ENCODE measurements around the gene CACFD1. TPM values are rescaled to one million over a fixed set of nuclear protein-coding genes. Genes with fewer than 3 reads are reported as not detected.

The CACFD1 gene
- total and polyA plus RNA-seq, 2 experiments from 2014 or later, result 5.8 to 18.2 TPM

- Histone ChIP-seq H2AFZ (no peak overlapping the region), H3K4me1 (ENCODE audit: insufficient read depth) (peaks cover 15% of the 10 kb centered on the region), H3K79me2 (replicated peaks; ENCODE audit: insufficient read depth) (no peaks in the 10 kb centered on the region), H3K27me3 (ENCODE audit: insufficient read depth) (no peaks in the 10 kb centered on the region), H3F3A (replicated peaks; ENCODE audit: low read depth) (no peaks in the 10 kb centered on the region), H3K4me2 (no peak overlapping the region), H3K36me3 (ENCODE audit: insufficient read depth) (no peaks in the 10 kb centered on the region), H4K20me1 (replicated peaks; ENCODE audit: insufficient read depth) (no peaks in the 10 kb centered on the region), H3K4me3 (no peak overlapping the region), H3K27ac (ENCODE audit: low read depth) (no peak overlapping the region), H3K9me2 (ENCODE audit: insufficient read depth) (no peaks in the 10 kb centered on the region)
- DNase-seq (ENCODE audit: low spot score) (no peak), ATAC-seq (no peak)
- TF ChIP-seq ZNF114 (CRISPR knock-in tag; IDR thresholded peaks at IDR 0.05), result no peak
- TF ChIP-seq ZNF462 (CRISPR knock-in tag; IDR thresholded peaks at IDR 0.05), result no peak
- Mint-ChIP-seq H3K9me3 (peaks cover 19% of the 10 kb centered on the region), H3K36me3 (ENCODE audit: low read depth) (peaks cover 3% of the 10 kb centered on the region; the same call in 1 of the 3 replicates), H3K27ac (no peak overlapping the region), H3K27me3 (ENCODE audit: insufficient read depth, low read depth, poor library complexity) (peaks cover 5% of the 10 kb centered on the region), H3K4me3 (no peak overlapping the region), H3K4me1 (peaks cover 18% of the 10 kb centered on the region)
Observed at GRCh38 chr9:133506653-133507038, 46.9 kb downstream of the CACFD1 start.

- no peak overlapping the region for H3K4me2 ChIP-seq
- no peaks in the 10 kb centered on the region for H3K36me3 ChIP-seq (ENCODE audit: insufficient read depth)
- H3K27me3 ChIP-seq (ENCODE audit: insufficient read depth), result no peaks in the 10 kb centered on the region
- no peaks in the 10 kb centered on the region for H3K79me2 ChIP-seq (replicated peaks; ENCODE audit: insufficient read depth)
- H4K20me1 ChIP-seq (replicated peaks; ENCODE audit: insufficient read depth), result no peaks in the 10 kb centered on the region
- peaks cover 5% of the 10 kb centered on the region; the same call in 1 of the 2 replicates for H3F3A ChIP-seq (replicated peaks; ENCODE audit: low read depth)
- peaks cover 15% of the 10 kb centered on the region for H3K4me1 ChIP-seq (ENCODE audit: insufficient read depth)
- DNase-seq (ENCODE audit: low spot score) (no peak), ATAC-seq (no peak)
- H3K9me3 Mint-ChIP-seq, result peaks cover 11% of the 10 kb centered on the region
- no peak overlapping the region for H3K4me3 Mint-ChIP-seq
- peaks cover 5% of the 10 kb centered on the region for H3K27me3 Mint-ChIP-seq (ENCODE audit: insufficient read depth, low read depth, poor library complexity)
- no peak overlapping the region for H3K4me3 ChIP-seq
- H2AFZ ChIP-seq, result no peak overlapping the region
- H3K27ac ChIP-seq (ENCODE audit: low read depth), result no peak overlapping the region
- peaks cover under 1% of the 10 kb centered on the region; the same call in 1 of the 3 replicates for H3K36me3 Mint-ChIP-seq (ENCODE audit: low read depth)
- no peaks in the 10 kb centered on the region for H3K9me2 ChIP-seq (ENCODE audit: insufficient read depth)
- no peak overlapping the region for H3K27ac Mint-ChIP-seq
- H3K4me1 Mint-ChIP-seq, result peaks cover 18% of the 10 kb centered on the region
- TF ChIP-seq ZNF331 (CRISPR knock-in tag; IDR thresholded peaks at IDR 0.05; ENCODE audit: low read depth) (no peak), ETS1 (IDR thresholded peaks at IDR 0.05) (no peak), REST (IDR thresholded peaks at IDR 0.05; ENCODE audit: unreplicated experiment) (no peak), NANOG (IDR thresholded peaks at IDR 0.05; ENCODE audit: borderline replicate concordance) (no peak), CREB1 (CRISPR knock-in tag; IDR thresholded peaks at IDR 0.05; ENCODE audit: low read depth) (no peak), STAT1 (IDR thresholded peaks at IDR 0.05; ENCODE audit: unreplicated experiment) (no peak), POLR2AphosphoS5 (IDR thresholded peaks at IDR 0.05; ENCODE audit: low read depth) (no peak)
Observed at GRCh38 chr9:133507246-133507965, 47.6 kb downstream of the CACFD1 start.

Data from GM23338 (cell line).